Caco-2 (cell line): ENCODE measurements around the gene EPO. TPM values are rescaled to one million over a fixed set of nuclear protein-coding genes. Genes with fewer than 3 reads are reported as not detected.

Experiments
- BruUV-seq: library from RNA; stranded (reverse); fragments of 400-500 nt; replicated peaks from 2 replicates; lab custom pipeline; 2021; lab: Mats Ljungman, UMichigan
- CTCF ChIA-PET: fragments of 300-600 bp; sonication (Branson Sonifier 250); formaldehyde crosslinking; loops from one replicate; lab custom pipeline; 2022; ENCODE audit warnings: antibody characterized with exemption; lab: Charles Lee
- POLR2A ChIA-PET: fragments of 300-600 bp; sonication (Branson Sonifier 250); formaldehyde crosslinking; loops from one replicate; lab custom pipeline; 2022; ENCODE audit warnings: antibody characterized with exemption; lab: Charles Lee
- DNase-seq, 2 experiments: peaks; one replicate each; pipeline versions ENCODE4 v3.0.0 to v3.0.0-alpha.2; 2020 to 2022
- H3K27me3 ChIP-seq: replicated peaks from 2 replicates; pipeline ENCODE4 v1.6.0; 2011; ENCODE audit warnings: low read length; ENCODE audit not compliant: control insufficient read depth, insufficient read depth
- H3K36me3 ChIP-seq: 2 replicates; pipeline ENCODE4 v1.5.1; 2011; ENCODE audit warnings: low read length; ENCODE audit not compliant: control insufficient read depth, insufficient read depth
- H3K4me1 ChIP-seq: fragments of 250-450 bp; sonication (Bioruptor Pico); 2 replicates; pipeline ENCODE4 v1.5.1; 2020; ENCODE audit warnings: mild to moderate bottlenecking
- H3K4me3 ChIP-seq: 2 replicates; pipeline ENCODE4 v1.5.1; 2011; ENCODE audit warnings: low read depth, mild to moderate bottlenecking, control low read depth, low read length
- H3K9me3 ChIP-seq: fragments of 250-450 bp; sonication (Bioruptor Pico); 2 replicates; pipeline ENCODE4 v1.5.1; 2020; ENCODE audit warnings: mild to moderate bottlenecking, moderate library complexity
- H3K27ac Mint-ChIP-seq: one replicate; pipeline ENCODE4 v1.8.0; 2022; ENCODE audit warnings: mixed read lengths; ENCODE audit not compliant: unreplicated experiment
- H3K27me3 Mint-ChIP-seq: one replicate; pipeline ENCODE4 v1.8.0; 2022; ENCODE audit warnings: mixed read lengths; ENCODE audit not compliant: insufficient read depth, unreplicated experiment
- H3K36me3 Mint-ChIP-seq: one replicate; pipeline ENCODE4 v1.8.0; 2022; ENCODE audit warnings: mild to moderate bottlenecking, mixed read lengths; ENCODE audit not compliant: insufficient read depth, unreplicated experiment
- H3K4me1 Mint-ChIP-seq: one replicate; pipeline ENCODE4 v1.8.0; 2022; ENCODE audit warnings: low read depth, mixed read lengths; ENCODE audit not compliant: unreplicated experiment
- H3K4me3 Mint-ChIP-seq: one replicate; pipeline ENCODE4 v1.8.0; 2022; ENCODE audit warnings: mild to moderate bottlenecking, moderate library complexity, mixed read lengths; ENCODE audit not compliant: unreplicated experiment
- H3K9me3 Mint-ChIP-seq: one replicate; pipeline ENCODE4 v1.8.0; 2022; ENCODE audit warnings: mixed read lengths; ENCODE audit not compliant: unreplicated experiment
- CTCF ChIP-seq, 2 experiments: fragments of 200-600 bp in 1 of 2; IDR thresholded peaks; 1 replicate in 1 of 2; 2 replicates in 1 of 2; pipeline versions ENCODE4 v1.5.1 to v1.8.0; 2011 to 2022; ENCODE audit warnings: antibody characterized with exemption in 1 of 2, control low read depth in 1 of 2, inconsistent platforms in 1 of 2, low read depth in 1 of 2, low read length in 1 of 2, mild to moderate bottlenecking in 1 of 2, moderate library complexity in 1 of 2; ENCODE audit not compliant: insufficient read depth in 1 of 2, severe bottlenecking in 1 of 2, unreplicated experiment in 1 of 2
- intact Hi-C: fragments of 100-400 bp; cut with micrococcal nuclease; formaldehyde crosslinking; loops from one replicate; pipeline ENCODE4 v1.10.0; 2022; ENCODE audit not compliant: unreplicated experiment
- total RNA-seq: library from RNA; stranded (reverse); gene quantifications from 2 replicates; pipeline ENCODE4 v1.2.3, GENCODE V29; 2022

Gene EPO
- total RNA-seq, 1 experiment from 2014 or later, result 1.1 TPM

- Histone ChIP-seq H3K9me3 (no peaks in the 10 kb centered on the region), H3K27me3 (no peaks in the 10 kb centered on the region), H3K36me3 (peaks cover 5% of the 10 kb centered on the region), H3K4me1 (peaks cover 6% of the 10 kb centered on the region), H3K4me3 (no peak overlapping the region)
- no peak for DNase-seq
- BruUV-seq, result no TSS peak
- peaks cover 8% of the 10 kb centered on the region for H3K4me1 Mint-ChIP-seq
- POLR2A ChIA-PET, result no interaction called here
- CTCF ChIA-PET, result no interaction called here
- H3K9me3 Mint-ChIP-seq, result no peaks in the 10 kb centered on the region
- intact Hi-C loops, result no loop called here
- H3K27ac Mint-ChIP-seq, result no peak overlapping the region
- H3K27me3 Mint-ChIP-seq, result no peaks in the 10 kb centered on the region
- peaks cover 66% of the 10 kb centered on the region for H3K36me3 Mint-ChIP-seq
- no peak for TF ChIP-seq CTCF (IDR thresholded peaks at IDR 0.05; ENCODE audit: insufficient read depth in 1 of 2, low read depth in 1 of 2, low read length in 1 of 2, severe bottlenecking in 1 of 2, unreplicated experiment in 1 of 2)
- H3K4me3 Mint-ChIP-seq, result no peak overlapping the region
Observed at GRCh38 chr7:100687261-100687660, 33.0 kb upstream of the EPO start.

GRCh38 chr7:100687751-100688300, 32.4 kb upstream of the EPO start:
- no peak for DNase-seq
- H3K4me1 Mint-ChIP-seq, result peaks cover 13% of the 10 kb centered on the region
- no peaks in the 10 kb centered on the region for H3K9me3 ChIP-seq
- no peaks in the 10 kb centered on the region for H3K27me3 ChIP-seq
- H3K27ac Mint-ChIP-seq, result no peak overlapping the region
- ChIA-PET CTCF (no interaction called here), POLR2A (no interaction called here)
- H3K9me3 Mint-ChIP-seq, result no peaks in the 10 kb centered on the region
- no peak overlapping the region for H3K4me3 ChIP-seq
- BruUV-seq, result no TSS peak
- TF ChIP-seq CTCF (IDR thresholded peaks at IDR 0.05; ENCODE audit: insufficient read depth in 1 of 2, low read depth in 1 of 2, low read length in 1 of 2, severe bottlenecking in 1 of 2, unreplicated experiment in 1 of 2), result no peak
- H3K36me3 Mint-ChIP-seq, result peaks cover 64% of the 10 kb centered on the region
- peaks cover 11% of the 10 kb centered on the region for H3K4me1 ChIP-seq
- H3K4me3 Mint-ChIP-seq, result no peak overlapping the region
- no peaks in the 10 kb centered on the region for H3K27me3 Mint-ChIP-seq
- H3K36me3 ChIP-seq, result peaks cover 5% of the 10 kb centered on the region
- intact Hi-C loops, result no loop called here

- TF ChIP-seq CTCF (IDR thresholded peaks at IDR 0.05; ENCODE audit: insufficient read depth in 1 of 2, low read depth in 1 of 2, low read length in 1 of 2, severe bottlenecking in 1 of 2, unreplicated experiment in 1 of 2), result no peak
- Mint-ChIP-seq H3K27ac (no peak overlapping the region), H3K27me3 (no peaks in the 10 kb centered on the region), H3K4me1 (peaks cover 18% of the 10 kb centered on the region), H3K9me3 (no peaks in the 10 kb centered on the region), H3K36me3 (peaks cover 65% of the 10 kb centered on the region), H3K4me3 (no peak overlapping the region)
- H3K4me1 ChIP-seq, result peaks cover 12% of the 10 kb centered on the region
- H3K27me3 ChIP-seq, result no peaks in the 10 kb centered on the region
- no peak for DNase-seq
- H3K9me3 ChIP-seq, result no peaks in the 10 kb centered on the region
- peaks cover 5% of the 10 kb centered on the region for H3K36me3 ChIP-seq
- intact Hi-C loops, result no loop called here
- ChIA-PET CTCF (no interaction called here), POLR2A (no interaction called here)
- H3K4me3 ChIP-seq, result no peak overlapping the region
- BruUV-seq, result no TSS peak
Observed at GRCh38 chr7:100688326-100688860, 31.9 kb upstream of the EPO start.
